OCI-LY7 (cell line): ENCODE data around the gene POLD2. TPM values are rescaled to one million over a fixed set of nuclear protein-coding genes. Genes with fewer than 3 reads are reported as not detected.

Source experiments
- BruUV-seq: library from RNA; stranded (reverse); fragments of 400-500 nt; replicated peaks from 2 replicates; lab custom pipeline; 2021; lab: Mats Ljungman, UMichigan
- CTCF ChIA-PET: fragments of 300-600 bp; sonication (Branson Sonifier 250); formaldehyde crosslinking; loops from one replicate; lab custom pipeline; 2022; ENCODE audit warnings: antibody characterized with exemption; ENCODE audit not compliant: unreplicated experiment; lab: Charles Lee
- POLR2A ChIA-PET: fragments of 300-600 bp; sonication (Branson Sonifier 250); formaldehyde crosslinking; loops from one replicate; lab custom pipeline; 2022; ENCODE audit warnings: antibody characterized with exemption; lab: Charles Lee
- DNase-seq: peaks from one replicate; pipeline ENCODE4 v3.0.0-alpha.2; 2015; ENCODE audit warnings: low spot score
- H2AFZ ChIP-seq: fragments of 200-600 bp; sonication (generic), shearing (Covaris generic); 2 replicates; pipeline ENCODE4 v1.6.1; 2014; ENCODE audit warnings: mild to moderate bottlenecking, antibody characterized with exemption, low read length, moderate library complexity
- H3K27ac ChIP-seq: fragments of 200-600 bp; sonication (generic); 2 replicates; pipeline ENCODE4 v1.5.1; 2014; ENCODE audit warnings: mixed run types, low read depth, mild to moderate bottlenecking, moderate library complexity, low read length, inconsistent platforms; ENCODE audit not compliant: poor library complexity, severe bottlenecking
- H3K36me3 ChIP-seq: fragments of 200-600 bp; sonication (generic); 2 replicates; pipeline ENCODE4 v1.6.1; 2014; ENCODE audit warnings: mild to moderate bottlenecking, antibody characterized with exemption, low read length, moderate library complexity, mixed read lengths; ENCODE audit not compliant: insufficient read depth
- H3K4me1 ChIP-seq: fragments of 200-600 bp; sonication (generic); 2 replicates; pipeline ENCODE4 v1.5.1; 2014; ENCODE audit warnings: mild to moderate bottlenecking, low read length; ENCODE audit not compliant: insufficient read depth, poor library complexity, severe bottlenecking
- H3K4me2 ChIP-seq: fragments of 200-600 bp; sonication (generic); 2 replicates; pipeline ENCODE4 v1.6.1; 2014; ENCODE audit warnings: mild to moderate bottlenecking, low read length
- H3K4me3 ChIP-seq: fragments of 200-600 bp; sonication (generic); 2 replicates; pipeline ENCODE4 v1.5.1; 2014; ENCODE audit warnings: mild to moderate bottlenecking, low read depth, low read length; ENCODE audit not compliant: poor library complexity, severe bottlenecking
- H3K79me2 ChIP-seq: fragments of 200-600 bp; sonication (generic); 2 replicates; pipeline ENCODE4 v1.6.1; 2016; ENCODE audit warnings: low read depth, mild to moderate bottlenecking, low read length, moderate library complexity, mixed read lengths; ENCODE audit not compliant: insufficient read depth
- H3K9me2 ChIP-seq: fragments of 200-600 bp; sonication (generic); 2 replicates; pipeline ENCODE4 v1.6.1; 2016; ENCODE audit warnings: mild to moderate bottlenecking, low read length, mixed read lengths; ENCODE audit not compliant: insufficient read depth
- H3K9me3 ChIP-seq: fragments of 200-600 bp; sonication (generic); 2 replicates; pipeline ENCODE4 v1.6.1; 2014; ENCODE audit warnings: mild to moderate bottlenecking, mixed run types, low read length, mixed read lengths
- H4K20me1 ChIP-seq: fragments of 200-600 bp; sonication (generic); 2 replicates; pipeline ENCODE4 v1.6.1; 2014; ENCODE audit warnings: mild to moderate bottlenecking, antibody characterized with exemption, low read length, moderate library complexity, mixed read lengths; ENCODE audit not compliant: insufficient read depth
- CTCF ChIP-seq: fragments of 200-600 bp; sonication (generic); conservative IDR thresholded peaks from 2 replicates; pipeline ENCODE4 v1.5.1; 2014; ENCODE audit warnings: mild to moderate bottlenecking, antibody characterized with exemption, low read length, moderate library complexity, mixed read lengths
- EZH2phosphoT487 ChIP-seq: fragments of 200-600 bp; sonication (generic); IDR thresholded peaks from 2 replicates; pipeline ENCODE4 v1.6.1; 2018; ENCODE audit warnings: low read depth, borderline replicate concordance, mild to moderate bottlenecking, mixed run types, antibody characterized with exemption, low read length, moderate library complexity, mixed read lengths
- intact Hi-C: fragments of 100-400 bp; cut with micrococcal nuclease; formaldehyde crosslinking; loops from one replicate; pipeline ENCODE4 v1.10.0; 2022; ENCODE audit not compliant: unreplicated experiment
- total RNA-seq, 2 experiments: library from RNA; depleted of rRNA in 1 of 2; stranded (reverse); fragments of >200 nt in 1 of 2; shearing (Covaris generic) in 1 of 2; gene quantifications; 2 replicates each; pipeline ENCODE4 v1.2.3, GENCODE V29; 2014 to 2022

The POLD2 gene
- total RNA-seq, 2 experiments from 2014 or later, result 230 to 261 TPM

DNA sequence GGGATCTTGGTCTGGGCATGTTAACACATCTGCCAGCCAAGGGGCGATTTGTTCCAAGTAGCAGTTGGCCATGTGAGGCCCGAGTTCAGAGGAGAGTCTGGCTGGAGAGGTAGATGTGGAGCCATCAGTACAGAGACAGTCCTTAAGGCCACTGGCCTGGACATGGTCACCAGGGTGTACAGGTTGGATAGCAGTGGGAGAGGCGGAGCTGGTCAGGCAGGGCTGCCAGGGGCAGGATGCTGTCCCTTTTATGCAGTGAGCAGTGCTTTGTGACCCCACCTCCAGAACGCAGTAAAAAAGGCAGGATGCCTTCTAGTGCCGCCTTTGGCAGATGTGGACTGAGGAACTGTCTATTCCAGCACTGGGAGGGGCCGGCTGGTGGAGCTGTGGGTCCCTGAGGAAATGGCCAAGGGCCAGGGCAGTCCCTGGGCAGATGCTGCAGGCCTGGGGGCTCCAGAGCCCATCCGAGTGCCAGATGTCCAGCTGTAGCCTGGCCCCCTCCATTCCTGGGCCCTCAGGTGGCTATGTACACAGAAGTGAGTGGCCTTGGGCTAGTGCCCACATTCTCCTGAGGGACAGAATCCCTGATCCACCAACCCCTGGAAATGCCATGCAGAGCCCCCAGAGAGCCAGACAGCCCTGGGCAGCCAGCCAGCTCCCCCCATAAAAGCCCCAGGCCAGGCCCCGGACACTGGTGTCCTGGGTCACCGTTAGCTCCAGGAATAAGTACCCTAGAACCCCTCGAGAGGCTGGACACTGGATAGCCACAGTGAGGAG, 34.9 kb upstream of the POLD2 start:
- Histone ChIP-seq H3K9me3 (no peaks in the 10 kb centered on the region), H3K4me2 (no peak overlapping the region)

GRCh38 chr7:44157116-44158080, 34.0 kb upstream of the POLD2 start:
- no peaks in the 10 kb centered on the region for H3K4me1 ChIP-seq
- no peaks in the 10 kb centered on the region for H3K36me3 ChIP-seq
- H3K9me3 ChIP-seq, result no peaks in the 10 kb centered on the region
- POLR2A ChIA-PET, result no interaction called here
- CTCF ChIA-PET, result no interaction called here
- no peak overlapping the region for H3K27ac ChIP-seq
- no peak for DNase-seq
- TF ChIP-seq EZH2phosphoT487, result no peak
- no peak for TF ChIP-seq CTCF
- H3K9me2 ChIP-seq, result no peaks in the 10 kb centered on the region
- BruUV-seq, result no TSS peak
- H3K4me2 ChIP-seq, result no peak overlapping the region
- H4K20me1 ChIP-seq, result no peaks in the 10 kb centered on the region
- intact Hi-C loops, result no loop called here
- H3K4me3 ChIP-seq, result no peak overlapping the region
- no peak overlapping the region for H2AFZ ChIP-seq
- no peaks in the 10 kb centered on the region for H3K79me2 ChIP-seq

More for the DNA sequence above, 34.9 kb upstream of the POLD2 start:
- intact Hi-C loops, result no loop called here
- Histone ChIP-seq H3K4me1 (no peaks in the 10 kb centered on the region), H3K4me3 (no peak overlapping the region), H3K27ac (no peak overlapping the region), H2AFZ (no peak overlapping the region), H3K36me3 (no peaks in the 10 kb centered on the region), H4K20me1 (no peaks in the 10 kb centered on the region), H3K9me2 (no peaks in the 10 kb centered on the region), H3K79me2 (no peaks in the 10 kb centered on the region)
- ChIA-PET POLR2A (no interaction called here), CTCF (no interaction called here)
- TF ChIP-seq CTCF (no peak), EZH2phosphoT487 (no peak)
- no peak for DNase-seq
- no TSS peak for BruUV-seq
